Gastrocnemius medialis (tissue), 4 donors: ENCODE results near the gene GPR45. TPM values are rescaled to one million over a fixed set of nuclear protein-coding genes. Genes with fewer than 3 reads are reported as not detected.

Experiments used
- ATAC-seq, 2 donors: fragments of 150-250 bp; one replicate each; pipeline ENCODE4 v1.9.1; 2016
- DNase-seq, 2 donors: peaks; one replicate each; pipeline ENCODE4 v3.0.0-alpha.2; 2019
- H3K27ac ChIP-seq, 4 donors: fragments of 200-600 bp; sonication (generic); 1 replicate in 1 of 4; 2 replicates in 3 of 4; pipeline ENCODE4 v1.5.1; 2016 to 2018; ENCODE audit warnings: mild to moderate bottlenecking in 2 of 4, moderate library complexity in 1 of 4
- H3K27me3 ChIP-seq, 3 donors: fragments of 200-600 bp; sonication (generic) in 2 of 3; 1 replicate in 1 of 3; 2 replicates in 2 of 3; pipeline versions ENCODE4 v1.5.1 to v1.6.0; 2016 to 2019; ENCODE audit warnings: mild to moderate bottlenecking in 1 of 3, moderate library complexity in 1 of 3
- H3K36me3 ChIP-seq, 2 donors: fragments of 200-600 bp; sonication (generic) in 1 of 2; one replicate each; pipeline ENCODE4 v1.5.1; 2017 to 2018
- H3K4me1 ChIP-seq, 2 donors: fragments of 200-600 bp; sonication (generic) in 1 of 2; one replicate each; pipeline ENCODE4 v1.5.1; 2016 to 2017; ENCODE audit warnings: mild to moderate bottlenecking in 2 of 2
- H3K4me3 ChIP-seq, 4 donors: fragments of 200-600 bp; sonication (generic) in 3 of 4; 1 replicate in 1 of 4; 2 replicates in 3 of 4; pipeline ENCODE4 v1.5.1; 2016 to 2019; ENCODE audit warnings: mild to moderate bottlenecking in 2 of 4
- H3K9me3 ChIP-seq, 3 donors: fragments of 200-600 bp; sonication (generic) in 2 of 3; 1 replicate in 1 of 3; 2 replicates in 2 of 3; pipeline ENCODE4 v1.5.1; 2016 to 2019
- CTCF ChIP-seq, 5 experiments: fragments of 450-650 bp in 3 of 5; fragments of 200-600 bp in 2 of 5; sonication (generic) in 2 of 5; IDR thresholded peaks in 4 of 5; conservative IDR thresholded peaks in 1 of 5; 1 replicate in 4 of 5; 2 replicates in 1 of 5; pipeline ENCODE4 v1.5.1; 2016 to 2019; ENCODE audit warnings: antibody characterized with exemption in 5 of 5, mild to moderate bottlenecking in 3 of 5, moderate library complexity in 3 of 5
- POLR2A ChIP-seq, 2 donors: fragments of 450-650 bp; IDR thresholded peaks; one replicate each; pipeline ENCODE4 v1.6.1; 2017; ENCODE audit warnings: antibody characterized with exemption in 2 of 2, mild to moderate bottlenecking in 2 of 2, moderate library complexity in 2 of 2
- in situ Hi-C, 4 donors: fragments of 200-750 bp; cut with MboI; loops; one replicate each; pipeline versions ENCODE4 v1.15.0 to v1.8.0; 2017; ENCODE audit warnings: low sequenced_read_pairs in 4 of 4
- intact Hi-C: fragments of 100-400 bp; cut with DNase I; formaldehyde crosslinking; loops from one replicate; pipeline ENCODE4 v1.15.1; 2023; ENCODE audit warnings: low total_unique reads
- total RNA-seq, 4 donors: library from RNA; depleted of rRNA; stranded (reverse); fragments of >200 nt; gene quantifications; one replicate each; pipeline versions ENCODE4 v1.1.0 to v1.2.3, GENCODE V29; 2016

The GPR45 gene
- total RNA-seq, 4 donors from 2014 or later: not detected

GRCh38 chr2:105236060-105236424, 5.5 kb upstream of the GPR45 start:
- intact Hi-C loops: no loop called here
- no peak for DNase-seq
- peaks cover 0 to 2% (median 0%) of the 10 kb centered on the region in 3 donors for H3K27me3 ChIP-seq
- in situ Hi-C loops: loop anchor here in 2 of 4 donors (5.0 to 10.0 kb wide), 2 partner anchors 121 to 124 kb away; no protein-coding TSS in a partner anchor
- no peaks in the 10 kb centered on the region for H3K4me1 ChIP-seq
- H3K27ac ChIP-seq: no peak overlapping the region
- ATAC-seq: no peak
- H3K9me3 ChIP-seq: no peaks in the 10 kb centered on the region
- TF ChIP-seq POLR2A (IDR thresholded peaks at IDR 0.05): no peak
- no peak for TF ChIP-seq CTCF (IDR thresholded peaks at IDR 0.05 in 4 of 5, conservative IDR thresholded peaks at IDR 0.05 in 1 of 5)
- no peaks in the 10 kb centered on the region for H3K36me3 ChIP-seq
- H3K4me3 ChIP-seq: no peak overlapping the region

DNA sequence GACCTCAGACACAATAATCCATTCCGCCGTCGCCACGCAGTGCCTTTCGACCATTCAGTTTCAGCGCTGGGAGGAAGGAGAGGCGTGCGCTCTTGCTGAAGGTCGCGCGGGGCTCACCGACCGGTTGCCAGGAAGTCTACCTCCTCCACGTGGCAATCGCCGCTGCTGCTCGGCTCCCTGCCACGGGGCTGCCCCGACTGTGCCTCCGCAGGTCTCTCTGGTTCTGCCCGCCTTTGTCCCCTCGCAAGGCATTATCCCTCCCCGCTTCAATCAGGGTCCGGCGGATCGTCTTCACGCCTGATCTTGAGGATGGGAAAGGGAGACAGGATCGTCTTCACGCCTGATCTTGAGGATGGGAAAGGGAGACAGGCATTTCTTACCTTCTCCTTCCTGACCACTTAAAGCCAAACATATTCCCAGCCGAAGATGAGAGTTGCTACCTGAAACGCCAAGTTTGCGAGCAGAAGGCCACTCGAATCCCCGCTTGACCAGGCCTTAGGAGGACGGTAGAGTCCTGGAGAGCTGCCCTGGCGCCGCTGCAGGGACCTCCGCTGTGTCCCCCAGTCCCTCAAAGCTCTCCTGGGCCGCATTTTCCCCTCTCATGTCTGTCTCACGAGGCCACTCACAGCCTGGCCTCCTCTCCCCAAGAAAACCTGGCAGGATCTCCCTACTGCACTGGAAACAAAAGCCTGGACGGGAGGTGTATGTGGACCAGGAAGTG, 4.3 kb upstream of the GPR45 start:
- no peak overlapping the region for H3K27ac ChIP-seq
- ATAC-seq (no peak), DNase-seq (no peak)
- in situ Hi-C loops: loop anchor here in 2 of 4 donors (5.0 to 10.0 kb wide), 2 partner anchors 122 to 125 kb away; no protein-coding TSS in a partner anchor
- H3K9me3 ChIP-seq: no peaks in the 10 kb centered on the region
- no peak for TF ChIP-seq CTCF (IDR thresholded peaks at IDR 0.05 in 4 of 5, conservative IDR thresholded peaks at IDR 0.05 in 1 of 5)
- no peak for TF ChIP-seq POLR2A (IDR thresholded peaks at IDR 0.05)
- intact Hi-C loops: no loop called here
- no peak overlapping the region for H3K4me3 ChIP-seq
- peaks cover 0 to 2% (median 0%) of the 10 kb centered on the region in 3 donors for H3K27me3 ChIP-seq
- no peaks in the 10 kb centered on the region for H3K36me3 ChIP-seq
- H3K4me1 ChIP-seq: no peaks in the 10 kb centered on the region

- Histone ChIP-seq H3K4me1 (no peaks in the 10 kb centered on the region), H3K27me3 (peaks cover 0 to 2% (median 0%) of the 10 kb centered on the region in 3 donors), H3K4me3 (no peak overlapping the region), H3K9me3 (no peaks in the 10 kb centered on the region), H3K27ac (no peak overlapping the region), H3K36me3 (no peaks in the 10 kb centered on the region)
- intact Hi-C loops: loop anchor here (2.0 kb wide), 1 partner anchor 124 kb away; no protein-coding TSS in a partner anchor
- TF ChIP-seq POLR2A (IDR thresholded peaks at IDR 0.05) (no peak), CTCF (IDR thresholded peaks at IDR 0.05 in 4 of 5, conservative IDR thresholded peaks at IDR 0.05 in 1 of 5) (no peak)
- DNase-seq (no peak), ATAC-seq (no peak)
- in situ Hi-C loops: loop anchor here in 2 of 4 donors (5.0 to 10.0 kb wide), 2 partner anchors 124 to 126 kb away; no protein-coding TSS in a partner anchor
These were observed 2.8 kb upstream of the GPR45 start for GRCh38 chr2:105238664-105239240.

DNA sequence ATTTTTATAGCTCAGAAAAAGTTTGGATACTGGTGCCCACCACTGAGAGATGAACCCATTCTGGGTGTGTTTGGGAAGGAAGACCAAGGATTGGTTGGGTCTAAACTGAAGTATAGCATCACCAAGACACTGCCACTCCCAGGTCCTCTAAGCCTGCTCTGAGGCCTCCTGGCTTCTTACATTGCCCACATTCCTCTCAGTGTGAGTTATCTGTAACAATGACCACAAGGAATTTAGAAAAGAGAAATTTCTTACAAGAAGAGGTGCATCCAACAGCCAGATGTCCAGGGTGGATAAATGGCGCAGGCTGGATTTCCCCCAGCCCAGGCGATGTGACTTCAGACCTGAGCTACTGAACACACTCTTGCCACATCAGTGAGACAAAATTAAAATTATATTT, 1.6 kb upstream of the GPR45 start:
- H3K27me3 ChIP-seq: peaks cover 0 to 2% (median 0%) of the 10 kb centered on the region in 3 donors
- intact Hi-C loops: loop anchor here (2.0 kb wide), 1 partner anchor 125 kb away; no protein-coding TSS in a partner anchor
- no peak overlapping the region for H3K4me3 ChIP-seq
- TF ChIP-seq CTCF (IDR thresholded peaks at IDR 0.05 in 4 of 5, conservative IDR thresholded peaks at IDR 0.05 in 1 of 5): no peak
- no peak for TF ChIP-seq POLR2A (IDR thresholded peaks at IDR 0.05)
- ATAC-seq (no peak), DNase-seq (no peak)
- H3K36me3 ChIP-seq: no peaks in the 10 kb centered on the region
- no peaks in the 10 kb centered on the region for H3K4me1 ChIP-seq
- H3K27ac ChIP-seq: no peak overlapping the region
- in situ Hi-C loops: loop anchor here (5.0 to 10.0 kb wide), 2 partner anchors 125 to 128 kb away; no protein-coding TSS in a partner anchor
- no peaks in the 10 kb centered on the region for H3K9me3 ChIP-seq
